GM12891 (cell line): ENCODE measurements around the gene NPY.

Source experiments
- PAX5 ChIP-seq: IDR thresholded peaks from 2 replicates; pipeline ENCODE4 v1.6.1; 2011; ENCODE audit warnings: low read length, moderate library complexity, mild to moderate bottlenecking; ENCODE audit not compliant: insufficient read depth, severe bottlenecking
- POLR2A ChIP-seq: IDR thresholded peaks from 2 replicates; pipeline ENCODE4 v1.6.1; 2011; ENCODE audit warnings: low read depth, low read length, control low read depth
- POLR2AphosphoS5 ChIP-seq: IDR thresholded peaks from 2 replicates; pipeline ENCODE4 v1.6.1; 2011; ENCODE audit warnings: low read depth, low read length, control low read depth
- POU2F2 ChIP-seq: IDR thresholded peaks from 2 replicates; pipeline ENCODE4 v1.6.1; 2011; ENCODE audit warnings: low read depth, mild to moderate bottlenecking, control low read depth, low read length, moderate library complexity
- TAF1 ChIP-seq: IDR thresholded peaks from 2 replicates; pipeline ENCODE4 v1.6.1; 2011; ENCODE audit warnings: low read depth, low read length, control low read depth

- TF ChIP-seq POLR2A (no peak), POLR2AphosphoS5 (no peak), TAF1 (no peak), POU2F2 (no peak), PAX5 (no peak)
These were observed 13.4 kb downstream of the NPY start for GRCh38 chr7:24297362-24297761.
